ENCODE measurements around the gene PPIG.

DNA sequence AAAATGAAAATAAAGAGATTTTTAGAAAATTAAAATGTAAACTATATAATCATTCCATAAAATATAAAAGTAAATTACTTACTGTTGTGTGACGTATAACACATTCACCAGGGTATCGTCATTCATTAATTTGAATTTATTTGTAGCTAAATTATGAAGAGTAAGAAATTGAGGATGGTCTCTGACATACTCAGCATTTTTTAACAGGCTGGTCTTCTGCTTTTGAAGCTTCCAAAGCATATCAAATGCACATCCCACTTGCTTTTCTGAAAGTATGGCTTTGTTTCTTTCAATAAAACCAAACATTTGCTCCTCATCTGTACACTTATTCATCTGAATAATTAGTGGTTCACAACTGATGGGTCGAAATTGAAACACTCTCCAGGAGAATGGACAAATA, 12.6 kb upstream of the PPIG start:
- TF ChIP-seq, protein P1, sequence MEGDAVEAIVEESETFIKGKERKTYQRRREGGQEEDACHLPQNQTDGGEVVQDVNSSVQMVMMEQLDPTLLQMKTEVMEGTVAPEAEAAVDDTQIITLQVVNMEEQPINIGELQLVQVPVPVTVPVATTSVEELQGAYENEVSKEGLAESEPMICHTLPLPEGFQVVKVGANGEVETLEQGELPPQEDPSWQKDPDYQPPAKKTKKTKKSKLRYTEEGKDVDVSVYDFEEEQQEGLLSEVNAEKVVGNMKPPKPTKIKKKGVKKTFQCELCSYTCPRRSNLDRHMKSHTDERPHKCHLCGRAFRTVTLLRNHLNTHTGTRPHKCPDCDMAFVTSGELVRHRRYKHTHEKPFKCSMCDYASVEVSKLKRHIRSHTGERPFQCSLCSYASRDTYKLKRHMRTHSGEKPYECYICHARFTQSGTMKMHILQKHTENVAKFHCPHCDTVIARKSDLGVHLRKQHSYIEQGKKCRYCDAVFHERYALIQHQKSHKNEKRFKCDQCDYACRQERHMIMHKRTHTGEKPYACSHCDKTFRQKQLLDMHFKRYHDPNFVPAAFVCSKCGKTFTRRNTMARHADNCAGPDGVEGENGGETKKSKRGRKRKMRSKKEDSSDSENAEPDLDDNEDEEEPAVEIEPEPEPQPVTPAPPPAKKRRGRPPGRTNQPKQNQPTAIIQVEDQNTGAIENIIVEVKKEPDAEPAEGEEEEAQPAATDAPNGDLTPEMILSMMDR (IDR thresholded peaks at IDR 0.05; ENCODE audit: low read depth, low read length, missing input control), result no peak
- TF ChIP-seq GABPA (IDR thresholded peaks at IDR 0.05 in 1 of 2, conservative IDR thresholded peaks at IDR 0.05 in 1 of 2) (no peak), TAF1 (conservative IDR thresholded peaks at IDR 0.05) (no peak), JUND (IDR thresholded peaks at IDR 0.05) (no peak), FOXA1 (IDR thresholded peaks at IDR 0.05) (no peak), HNF4G (IDR thresholded peaks at IDR 0.05) (no peak)
